ENCODE results near the gene LIN52. TPM values are rescaled to one million over a fixed set of nuclear protein-coding genes. Genes with fewer than 3 reads are reported as not detected.

Gene LIN52
- total and polyA plus RNA-seq, 2 of the 13 experiments (the other 11 are each of a cell fraction or from before 2014, with no cell fraction given), result 11.4 to 23.3 TPM

GRCh38 chr14:74038020-74038859, 46.5 kb upstream of the LIN52 start:
- intact Hi-C loops (cut with micrococcal nuclease; ENCODE audit: unreplicated experiment), result loop anchor here (5.0 kb wide), 2 partner anchors 41 to 86 kb away; partner anchors contain the start of genes COQ6 and FAM161B
- Histone ChIP-seq H3K9ac (ENCODE audit: insufficient read depth, low read depth, low read length) (no peak overlapping the region), H3K36me3 (replicated peaks in 1 of 2; ENCODE audit: control insufficient read depth in 1 of 2, insufficient read depth in 2 of 2, low read length in 2 of 2) (no peaks in the 10 kb centered on the region), H3K79me2 (ENCODE audit: insufficient read depth, low read length) (no peaks in the 10 kb centered on the region), H4K20me1 (ENCODE audit: insufficient read depth, low read length) (no peaks in the 10 kb centered on the region), H3K4me2 (ENCODE audit: low read depth, low read length) (no peak overlapping the region), H3K4me3 (replicated peaks in 1 of 3; ENCODE audit: insufficient read depth in 1 of 3, low read depth in 2 of 3, low read length in 3 of 3) (no peak overlapping the region), H3K27me3 (ENCODE audit: control insufficient read depth in 1 of 2, insufficient read depth in 2 of 2, low read length in 2 of 2) (no peaks in the 10 kb centered on the region), H3K4me1 (ENCODE audit: insufficient read depth, low read length) (no peaks in the 10 kb centered on the region), H3K27ac (ENCODE audit: extremely low read length, insufficient read depth, low read length) (no peak overlapping the region), H2AFZ (ENCODE audit: low read length) (no peak overlapping the region), H3K9me3 (ENCODE audit: low read length) (no peaks in the 10 kb centered on the region)
- DNase-seq (ENCODE audit: low spot score), result peak; percentile 67
- 66% methylated on average over 3 of the region's 3 CpGs for WGBS (ENCODE audit: low lambda C conversion rate)
- ATAC-seq, result peak; percentile 51
- peak; percentile 64 for FAIRE-seq
- no TSS peak for BruUV-seq (replicated peaks)
- in situ Hi-C loops (cut with HindIII; ENCODE audit: extremely low pct_ligation_motif_present, low pct_unique_long_range_greater_than_20kb), result loop anchor here (25.0 kb wide), 1 partner anchor 301 kb away; no protein-coding TSS in a partner anchor
- TF ChIP-seq MTF1 (CRISPR knock-in tag; IDR thresholded peaks at IDR 0.05), result no peak
- peak; percentile 27; the same call in 1 of the 2 replicates for TF ChIP-seq SMC3 (IDR thresholded peaks at IDR 0.05; ENCODE audit: low read length)
- TF ChIP-seq PAF1 (CRISPR knock-in tag; IDR thresholded peaks at IDR 0.05), result no peak
- 0 out of 4 replicates have a peak, but pooled peaks of 1 of the 2 experiments have one; percentile 32 for TF ChIP-seq KLF16 (CRISPR knock-in tag; IDR thresholded peaks at IDR 0.05)
- TF ChIP-seq, protein P1, sequence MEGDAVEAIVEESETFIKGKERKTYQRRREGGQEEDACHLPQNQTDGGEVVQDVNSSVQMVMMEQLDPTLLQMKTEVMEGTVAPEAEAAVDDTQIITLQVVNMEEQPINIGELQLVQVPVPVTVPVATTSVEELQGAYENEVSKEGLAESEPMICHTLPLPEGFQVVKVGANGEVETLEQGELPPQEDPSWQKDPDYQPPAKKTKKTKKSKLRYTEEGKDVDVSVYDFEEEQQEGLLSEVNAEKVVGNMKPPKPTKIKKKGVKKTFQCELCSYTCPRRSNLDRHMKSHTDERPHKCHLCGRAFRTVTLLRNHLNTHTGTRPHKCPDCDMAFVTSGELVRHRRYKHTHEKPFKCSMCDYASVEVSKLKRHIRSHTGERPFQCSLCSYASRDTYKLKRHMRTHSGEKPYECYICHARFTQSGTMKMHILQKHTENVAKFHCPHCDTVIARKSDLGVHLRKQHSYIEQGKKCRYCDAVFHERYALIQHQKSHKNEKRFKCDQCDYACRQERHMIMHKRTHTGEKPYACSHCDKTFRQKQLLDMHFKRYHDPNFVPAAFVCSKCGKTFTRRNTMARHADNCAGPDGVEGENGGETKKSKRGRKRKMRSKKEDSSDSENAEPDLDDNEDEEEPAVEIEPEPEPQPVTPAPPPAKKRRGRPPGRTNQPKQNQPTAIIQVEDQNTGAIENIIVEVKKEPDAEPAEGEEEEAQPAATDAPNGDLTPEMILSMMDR (CRISPR knock-in tag; IDR thresholded peaks at IDR 0.05), result peak; percentile 70
- peak; percentile 79 for TF ChIP-seq STAG1 (CRISPR knock-in tag; IDR thresholded peaks at IDR 0.05)
- no peak for TF ChIP-seq TARDBP (CRISPR knock-in tag; IDR thresholded peaks at IDR 0.05)
- TF ChIP-seq MAFF (IDR thresholded peaks at IDR 0.05; ENCODE audit: low read depth, low read length), result peak; percentile 53; the same call in 1 of the 2 replicates
- peak; percentile 33 to 48; a peak in 1 of 4 replicates for TF ChIP-seq MAFK (conservative IDR thresholded peaks at IDR 0.05 in 1 of 2, IDR thresholded peaks at IDR 0.05 in 1 of 2; ENCODE audit: low read length in 2 of 2)
- TF ChIP-seq U2AF1 (optimal IDR thresholded peaks at IDR 0.05; ENCODE audit: low read depth, low read length), result no peak
- TF ChIP-seq, protein P2, sequence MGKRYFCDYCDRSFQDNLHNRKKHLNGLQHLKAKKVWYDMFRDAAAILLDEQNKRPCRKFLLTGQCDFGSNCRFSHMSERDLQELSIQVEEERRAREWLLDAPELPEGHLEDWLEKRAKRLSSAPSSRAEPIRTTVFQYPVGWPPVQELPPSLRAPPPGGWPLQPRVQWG (CRISPR knock-in tag; IDR thresholded peaks at IDR 0.05; ENCODE audit: borderline replicate concordance, low read depth), result no peak
- ChIA-PET CTCF (ENCODE audit: low intra/inter-chr PET ratio, low total read pairs) (no interaction called here), POLR2A (no interaction called here)

Data from HepG2 (cell line).